Amniotic stem cell (primary cell): ENCODE measurements around the gene HLA-DPB1.
"Not testable (repeated sequence)": the region's sequence is repeated elsewhere in the genome, so short reads cannot be mapped to it uniquely, and the experiment has no call there.

Experiments
- DNase-seq: peaks from one replicate; lab custom pipeline; 2025; lab: John Stamatoyannopoulos, UW

Gene HLA-DPB1

DNA sequence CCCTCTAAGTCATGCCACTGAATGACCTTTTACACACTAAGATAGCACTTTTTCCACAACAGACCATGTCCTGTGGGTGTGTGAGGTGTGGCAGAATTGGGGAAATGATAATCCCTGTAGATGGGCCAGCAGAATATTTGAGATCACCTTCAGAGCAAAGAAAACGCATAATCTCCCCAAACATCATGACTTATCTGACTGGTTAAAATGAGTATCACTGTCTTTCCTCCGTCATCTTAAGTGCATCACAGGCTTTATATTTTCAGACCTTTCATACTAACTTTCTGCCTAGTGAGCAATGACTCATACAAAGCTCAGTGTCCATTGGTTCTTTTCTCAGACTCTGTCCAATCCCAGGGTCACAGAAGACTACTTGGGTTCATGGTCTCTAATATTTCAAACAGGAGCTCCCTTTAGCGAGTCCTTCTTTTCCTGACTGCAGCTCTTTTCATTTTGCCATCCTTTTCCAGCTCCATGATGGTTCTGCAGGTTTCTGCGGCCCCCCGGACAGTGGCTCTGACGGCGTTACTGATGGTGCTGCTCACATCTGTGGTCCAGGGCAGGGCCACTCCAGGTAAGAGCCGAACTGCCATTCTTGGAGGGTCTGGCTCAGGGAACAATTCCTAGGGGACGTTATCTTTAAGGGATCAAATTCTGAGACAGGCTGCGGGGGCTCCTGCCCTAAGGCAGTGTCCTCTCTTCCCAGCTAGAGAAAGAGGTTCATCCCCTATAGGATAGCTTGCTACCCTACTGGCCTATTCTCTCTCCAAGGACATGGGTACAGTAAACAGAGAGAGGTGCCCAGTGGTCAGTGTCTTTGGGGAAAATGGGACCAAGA lies at the start of gene HLA-DPB1:
TSS of gene HLA-DPB1 (plus strand) at position 423 of the 838 bp plus-strand sequence. CDS start at position 475, 52 bp downstream.
- DNase-seq = no peak

DNA sequence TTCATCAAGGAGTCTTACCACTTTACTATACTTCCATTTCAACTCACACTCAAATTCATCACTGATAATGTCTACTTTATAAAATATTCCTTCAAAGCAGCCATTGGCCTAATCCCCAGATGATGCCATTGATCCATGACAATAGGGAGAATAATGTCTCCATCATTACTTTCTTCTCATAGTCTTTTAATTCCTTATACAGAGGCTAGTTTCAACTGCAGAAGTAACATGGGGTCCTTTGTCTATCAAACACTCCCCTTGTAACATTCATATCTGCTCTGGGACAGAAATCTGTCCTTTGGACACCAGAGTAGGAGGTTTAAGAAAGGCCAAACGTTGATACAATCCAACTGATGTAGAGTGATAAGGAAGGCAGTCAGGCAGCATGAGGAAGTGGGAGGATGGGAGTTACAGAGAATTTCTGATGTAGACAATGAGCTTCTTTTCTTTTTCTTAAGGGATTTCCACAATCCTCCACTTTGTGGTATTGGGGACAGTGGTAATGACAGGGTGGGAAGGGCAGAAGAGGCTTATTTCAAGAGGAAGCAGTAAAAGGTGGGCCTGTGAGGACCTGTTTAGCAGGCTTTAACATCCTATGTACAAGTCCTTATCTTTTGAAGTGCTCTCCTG lies 47.5 kb upstream of the HLA-DPB1 start:
- no peak for DNase-seq

DNA sequence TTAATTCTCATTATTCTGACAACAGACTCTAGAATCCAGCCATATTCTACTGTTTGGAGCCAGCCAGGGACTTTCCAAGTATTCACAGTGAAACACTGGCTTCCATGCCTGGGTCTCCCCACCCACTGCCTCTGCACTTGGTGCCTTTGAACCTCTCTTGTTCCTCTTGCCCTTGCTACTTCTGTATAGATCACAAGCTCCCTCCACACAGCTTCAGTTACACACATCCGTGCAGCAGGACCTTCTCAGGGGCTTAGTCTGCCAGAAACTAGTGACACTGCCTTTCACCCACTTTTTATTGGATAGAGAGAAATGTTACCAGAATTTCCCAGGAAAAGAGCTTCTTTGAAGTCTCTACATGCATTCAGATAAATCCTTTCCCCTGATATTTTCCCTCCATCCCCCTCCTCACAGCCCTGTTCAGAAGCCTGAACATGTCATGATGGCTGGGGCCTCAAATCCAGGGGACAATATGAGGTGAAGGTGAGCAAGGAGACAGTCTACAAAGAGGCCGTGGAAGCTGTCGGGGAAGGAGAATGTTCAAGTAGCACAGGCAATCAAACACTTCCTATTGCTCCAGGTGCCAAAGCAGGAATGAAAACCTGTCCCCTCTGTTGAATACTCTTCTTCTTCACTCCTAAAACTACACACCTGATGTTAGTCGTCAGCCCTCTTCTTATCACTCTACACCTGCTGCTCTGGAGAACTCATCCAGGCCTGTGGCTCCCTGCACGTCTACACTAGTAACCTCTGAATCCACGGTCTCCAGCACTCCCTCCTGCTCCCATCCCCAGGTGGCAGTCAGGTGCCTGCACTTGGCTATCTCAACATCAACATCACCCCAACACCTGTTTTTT lies 46.2 kb upstream of the HLA-DPB1 start:
- DNase-seq = no peak

DNA sequence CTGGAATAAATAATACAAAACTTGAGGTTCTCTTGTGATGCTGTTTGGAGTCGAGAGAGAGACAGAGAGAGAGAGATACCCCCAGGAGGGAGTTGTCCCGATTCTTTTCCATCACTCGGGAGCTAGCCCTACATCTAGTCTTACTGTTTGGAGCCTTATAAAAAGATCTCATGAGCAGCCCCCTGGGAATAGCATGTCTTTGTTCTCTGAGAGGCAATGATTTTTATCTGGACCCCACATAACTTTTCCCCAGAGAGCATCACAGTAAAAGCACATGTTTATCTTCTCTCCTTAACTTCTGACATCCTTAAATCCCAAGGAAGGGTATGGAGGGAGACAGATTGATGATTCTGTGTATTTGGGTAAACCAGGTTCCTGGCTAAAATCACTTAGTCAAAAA lies 45.5 kb upstream of the HLA-DPB1 start:
- no peak for DNase-seq

DNA sequence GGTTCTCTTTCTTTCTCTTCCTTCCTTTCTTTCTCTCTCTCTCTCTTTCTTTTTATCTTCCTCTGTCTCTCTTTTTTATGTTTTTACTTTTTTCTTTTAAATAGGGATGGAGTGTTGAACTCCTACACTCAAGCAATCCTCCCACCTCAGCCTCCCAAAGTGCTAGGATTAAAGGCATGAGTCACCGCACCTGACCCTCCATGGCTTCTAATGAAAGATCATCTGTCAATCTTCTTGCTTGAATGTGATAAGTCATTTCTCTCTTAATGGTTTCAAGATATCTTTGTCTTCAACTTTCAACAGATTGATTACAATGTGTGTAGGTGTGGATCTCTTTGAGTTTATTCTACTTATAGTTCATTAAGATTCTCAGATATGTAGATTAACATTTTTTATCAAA lies 41.2 kb upstream of the HLA-DPB1 start:
- no peak for DNase-seq

DNA sequence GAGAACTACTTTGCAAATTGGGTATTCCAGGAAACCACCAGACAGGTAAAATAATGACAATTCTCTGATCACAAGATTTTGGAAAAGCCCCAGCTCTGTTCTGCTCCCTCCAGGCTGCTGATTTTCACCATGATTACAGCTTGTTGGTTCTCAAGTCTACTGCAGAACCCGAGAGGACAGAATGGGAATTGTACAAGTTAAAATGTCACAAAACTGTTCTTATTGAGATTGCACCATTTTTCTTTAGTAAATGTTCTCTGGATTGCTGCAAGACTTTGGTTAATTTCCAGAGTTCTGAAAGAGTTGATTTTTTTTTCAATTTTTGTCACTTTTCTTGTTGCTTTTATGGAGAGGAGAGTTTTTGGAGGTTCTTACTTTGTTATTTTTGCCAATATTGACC lies 39.3 kb upstream of the HLA-DPB1 start:
- no peak for DNase-seq

DNA sequence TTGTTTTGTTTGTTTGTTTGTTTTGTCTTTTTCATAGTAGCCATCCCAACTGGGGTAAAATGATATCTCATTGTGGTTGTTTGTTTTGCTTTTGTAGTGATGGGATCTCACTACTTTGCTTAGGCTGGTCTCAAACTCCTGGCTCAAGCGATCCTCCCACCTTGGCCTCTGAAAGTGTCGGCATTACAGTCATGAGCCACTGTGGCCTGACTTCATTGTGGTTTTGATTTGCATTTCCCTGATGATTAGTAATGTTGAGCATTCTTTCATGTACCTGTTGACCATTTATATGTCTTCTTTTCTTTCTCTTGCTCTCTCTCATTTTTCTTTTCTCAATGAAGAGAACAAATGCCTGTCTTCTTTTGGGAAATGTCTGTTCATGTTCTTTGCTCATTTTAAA lies 35.6 kb upstream of the HLA-DPB1 start:
- no peak for DNase-seq

DNA sequence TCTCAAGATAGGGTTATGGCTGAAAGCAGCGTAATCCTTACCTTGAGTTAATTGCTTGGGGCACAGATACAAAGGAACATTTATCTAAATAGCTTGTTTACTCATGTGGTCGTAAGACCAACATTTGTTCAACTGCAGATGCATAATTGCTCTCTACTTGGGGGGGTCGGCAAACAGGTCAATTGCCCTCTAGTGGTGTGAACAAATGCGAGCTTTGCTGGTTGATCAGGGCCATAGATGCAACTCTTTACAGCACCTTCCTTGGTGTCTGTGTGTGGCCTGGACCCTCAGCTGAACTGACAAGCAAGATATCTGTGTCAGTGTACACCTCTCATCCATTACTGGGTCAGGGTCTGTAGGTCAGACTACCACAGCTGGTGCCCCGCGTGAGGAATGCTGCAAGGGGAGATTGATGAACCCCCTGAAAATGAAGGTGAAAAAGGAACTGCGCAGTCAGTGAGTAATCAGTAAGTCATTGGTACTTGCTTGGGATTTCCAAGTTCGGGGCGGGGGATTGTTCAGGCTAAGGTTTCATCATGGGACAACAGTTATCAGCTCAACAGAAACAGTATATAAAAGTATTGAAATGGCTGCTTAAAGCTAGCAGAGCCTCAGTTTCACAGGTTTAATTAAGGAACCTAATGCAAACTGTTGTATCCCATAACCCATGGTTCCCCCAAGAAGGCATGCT lies 26.3 kb upstream of the HLA-DPB1 start:
- DNase-seq = no peak

DNA sequence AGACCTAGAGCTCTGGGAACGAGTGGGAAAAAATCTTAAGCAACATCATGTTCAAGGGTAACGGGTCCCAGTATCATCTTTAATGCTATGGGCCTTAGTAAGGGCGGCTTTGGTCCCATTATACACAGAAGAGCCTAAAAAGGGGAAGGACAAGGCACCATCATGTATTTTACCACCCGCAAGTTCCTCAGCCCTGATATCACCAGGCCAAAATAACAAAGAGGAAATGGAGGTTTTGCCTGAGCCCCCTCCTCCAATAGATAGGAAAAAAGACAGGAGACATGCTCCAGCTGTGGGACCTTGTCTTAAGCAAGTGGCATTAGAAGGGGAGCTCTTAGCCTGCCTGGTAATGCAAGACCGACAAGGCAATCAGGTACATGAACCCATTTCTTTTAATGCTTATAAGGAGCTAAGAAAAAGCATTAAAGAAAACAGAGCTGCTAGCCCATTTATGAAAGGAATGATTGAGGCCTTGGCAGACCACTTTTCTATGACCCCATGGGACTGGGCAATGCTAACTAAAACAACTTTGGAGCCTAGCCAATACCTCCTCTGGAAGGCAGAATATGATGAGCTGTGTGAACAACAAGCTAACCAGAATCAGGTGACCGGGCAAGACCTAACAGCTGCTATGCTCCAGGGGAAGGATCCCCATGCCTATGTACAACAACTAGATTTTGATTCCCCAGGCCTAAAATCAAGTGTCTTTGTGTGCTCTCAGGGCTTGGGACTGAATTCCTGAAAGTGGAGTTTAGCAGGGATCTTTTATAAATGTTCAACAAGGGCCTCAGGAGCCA lies 25.6 kb upstream of the HLA-DPB1 start:
- no peak for DNase-seq

DNA sequence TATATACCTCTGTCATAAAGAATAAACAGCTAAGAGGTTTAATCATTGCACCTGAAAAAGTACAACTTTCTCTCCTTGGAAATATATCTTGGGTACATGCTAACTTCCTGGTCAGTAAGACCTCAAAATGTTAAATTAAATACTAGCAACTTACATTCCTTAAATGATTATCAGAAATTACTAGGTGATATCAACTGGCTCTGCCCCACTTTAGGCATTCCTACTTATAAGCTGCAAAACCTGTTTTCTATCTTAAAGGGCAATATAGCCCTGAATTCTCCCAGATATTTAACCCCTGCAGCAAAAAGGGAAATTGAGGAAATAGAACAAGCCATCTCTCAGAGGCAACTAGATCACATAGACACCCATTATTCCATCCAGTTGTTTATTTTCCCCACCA lies 23.2 kb upstream of the HLA-DPB1 start:
- DNase-seq = no peak

DNA sequence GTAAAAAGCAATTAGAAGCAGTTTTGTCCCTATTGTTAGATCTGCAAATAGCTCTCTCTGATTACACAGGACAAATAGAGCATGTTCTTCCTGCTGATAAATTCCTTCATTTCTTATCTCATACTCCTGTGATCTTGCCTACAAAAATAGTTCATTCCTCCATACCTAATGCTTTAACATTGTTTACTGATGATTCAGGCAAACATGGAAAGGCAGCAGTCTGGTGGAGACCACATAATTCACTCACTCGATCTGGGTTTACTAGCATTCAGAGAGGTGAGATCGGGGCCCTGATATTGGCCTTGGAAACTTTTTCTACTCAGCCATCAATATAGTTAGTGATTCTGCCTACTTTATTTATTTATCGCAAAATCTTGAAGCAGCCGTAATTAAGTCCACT lies 22.6 kb upstream of the HLA-DPB1 start:
- DNase-seq = no peak

DNA sequence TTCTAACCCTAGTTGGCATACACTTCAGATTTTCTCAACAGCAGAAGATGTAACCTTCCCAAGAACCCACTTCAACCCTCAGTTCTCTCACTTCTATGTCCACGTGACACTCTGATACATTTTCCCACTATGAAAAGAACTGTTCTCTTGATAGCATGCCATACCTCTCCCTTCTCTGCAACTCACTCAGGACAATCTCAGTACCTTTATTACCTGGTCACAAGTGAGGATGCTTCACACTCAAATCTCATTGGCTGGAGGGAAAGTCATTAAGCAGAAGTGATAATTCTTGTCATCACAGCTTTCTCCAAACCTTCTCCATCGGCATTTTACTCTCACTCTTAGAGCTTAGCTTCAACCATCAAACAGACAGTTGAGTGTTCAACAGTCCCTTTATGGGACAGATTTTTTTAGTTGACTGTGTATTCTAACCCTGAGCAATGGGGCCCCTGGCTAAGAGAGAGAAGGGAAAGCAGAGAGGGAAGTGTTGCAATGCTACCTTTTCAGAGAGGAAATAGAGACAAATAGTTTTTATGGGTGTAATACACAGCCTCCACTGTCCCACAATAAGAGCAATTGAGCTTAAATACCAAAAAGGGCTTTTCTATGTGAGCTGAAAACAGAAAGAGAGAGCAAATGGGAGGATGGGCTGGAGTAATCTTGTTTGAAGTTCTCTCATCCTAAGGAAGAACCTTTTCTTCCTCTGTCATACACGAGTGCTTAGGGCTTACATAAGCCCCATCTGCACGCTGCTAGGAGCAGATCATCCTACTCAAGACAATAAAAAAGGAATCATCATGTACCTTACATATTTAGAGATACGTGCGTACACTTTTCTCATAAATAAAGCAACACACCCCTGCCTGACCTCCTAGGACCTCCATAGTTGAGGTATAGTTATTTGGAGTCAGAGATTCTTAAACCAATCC lies 18.3 kb upstream of the HLA-DPB1 start:
- DNase-seq = no peak

DNA sequence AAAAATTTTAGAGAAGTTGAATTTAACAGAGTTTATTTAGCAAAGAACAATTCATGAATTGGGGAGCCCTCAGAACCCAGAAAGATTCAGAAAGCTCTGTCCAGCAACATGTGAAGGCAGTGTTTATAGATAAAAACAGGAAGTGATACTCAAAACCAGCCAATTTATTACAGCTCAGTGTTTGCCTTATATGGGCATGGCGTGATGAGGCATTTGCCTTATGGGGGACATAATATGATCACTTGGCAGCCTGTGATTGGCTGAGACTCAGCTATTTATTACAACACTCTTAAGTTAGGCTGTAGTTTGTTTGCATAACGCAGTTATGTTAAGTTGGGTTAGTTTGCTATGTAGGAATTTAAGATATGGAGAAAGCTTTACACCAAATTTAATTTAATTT lies 13.8 kb upstream of the HLA-DPB1 start:
- DNase-seq = no peak

DNA sequence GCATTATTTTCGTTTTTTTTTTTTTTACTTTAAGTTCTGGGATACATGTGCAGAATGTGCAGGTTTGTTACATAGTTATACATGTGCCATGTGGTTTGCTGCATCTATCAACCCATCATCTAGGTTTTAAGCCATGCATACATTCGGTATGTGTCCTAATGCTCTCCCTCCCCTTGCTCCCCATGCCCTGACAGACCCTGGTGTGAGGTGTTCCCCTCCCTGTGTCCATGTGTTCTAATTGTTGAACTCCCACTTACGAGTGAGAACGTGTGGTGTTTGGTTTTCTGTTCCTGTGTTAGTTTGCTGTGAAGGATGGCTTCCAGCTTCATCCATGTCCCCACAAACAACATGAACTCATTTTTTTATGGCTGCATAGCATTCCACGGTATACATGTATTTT lies 12.4 kb upstream of the HLA-DPB1 start:
- DNase-seq = not testable (repeated sequence)

DNA sequence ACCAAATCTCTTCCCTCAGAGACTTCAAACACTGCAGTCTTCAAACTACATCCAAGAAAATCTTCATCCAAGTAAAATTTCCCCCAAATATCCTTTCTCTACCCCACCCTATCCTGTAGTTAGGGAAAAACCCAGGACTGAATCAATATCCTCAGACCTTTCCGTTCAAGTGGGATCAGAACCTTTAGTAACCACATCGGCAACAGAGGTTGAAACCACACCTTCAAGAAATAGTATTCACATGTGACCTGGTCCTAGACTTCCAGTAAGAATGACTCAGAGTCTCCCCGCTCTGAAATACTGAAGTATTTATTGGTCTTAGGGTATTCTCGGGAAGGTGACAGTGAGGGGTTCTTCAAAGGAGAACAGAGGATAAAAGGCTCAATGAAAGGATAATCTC lies 11.1 kb upstream of the HLA-DPB1 start:
- DNase-seq = no peak

DNA sequence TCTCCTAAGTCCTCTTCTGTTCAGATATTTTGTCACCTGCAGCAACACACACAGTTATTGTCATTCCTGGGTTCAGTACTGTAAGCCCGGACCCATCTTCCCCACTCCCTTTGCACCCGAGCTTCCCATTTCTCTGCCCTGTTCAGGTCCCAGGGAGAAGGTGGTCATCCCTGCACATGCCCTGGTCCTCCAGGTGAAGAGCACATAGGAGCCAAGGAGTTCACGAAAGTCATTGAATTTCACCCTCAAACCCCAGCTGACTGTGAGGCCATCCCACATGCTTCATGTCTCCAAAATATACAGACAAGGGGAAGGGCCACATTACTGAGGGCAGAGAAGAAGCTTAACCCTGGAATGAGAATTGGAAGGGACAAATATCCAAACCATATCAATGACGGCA lies 10.5 kb upstream of the HLA-DPB1 start:
- DNase-seq = no peak

DNA sequence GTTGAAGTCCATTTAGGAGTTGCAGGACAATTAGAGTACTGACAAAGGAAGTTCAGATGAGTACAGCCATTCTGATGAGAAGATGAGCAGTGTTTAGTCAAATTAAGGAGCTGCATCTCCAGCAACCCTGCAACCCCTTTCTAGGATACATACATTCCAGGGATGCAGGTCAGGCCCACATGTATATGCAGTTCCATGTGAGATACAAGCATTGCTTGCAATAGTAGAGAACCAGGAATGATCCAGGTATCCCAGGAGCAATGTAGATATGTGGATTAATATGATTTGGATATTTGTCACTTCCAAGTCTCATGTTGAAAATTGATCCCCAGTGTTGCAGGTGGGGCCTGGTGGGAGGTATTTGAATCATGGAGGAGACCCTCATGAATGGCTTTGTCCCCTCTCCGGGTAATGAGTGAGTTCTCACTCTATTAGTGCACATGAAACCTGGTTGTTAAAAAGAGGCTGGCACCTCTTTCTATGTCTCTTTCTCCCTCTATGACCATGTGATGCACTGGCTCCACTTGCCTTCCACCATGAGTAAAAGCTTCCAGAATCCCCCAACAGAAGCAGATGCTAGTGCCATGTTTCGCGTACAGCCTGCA lies 8.8 kb upstream of the HLA-DPB1 start:
- no peak for DNase-seq

DNA sequence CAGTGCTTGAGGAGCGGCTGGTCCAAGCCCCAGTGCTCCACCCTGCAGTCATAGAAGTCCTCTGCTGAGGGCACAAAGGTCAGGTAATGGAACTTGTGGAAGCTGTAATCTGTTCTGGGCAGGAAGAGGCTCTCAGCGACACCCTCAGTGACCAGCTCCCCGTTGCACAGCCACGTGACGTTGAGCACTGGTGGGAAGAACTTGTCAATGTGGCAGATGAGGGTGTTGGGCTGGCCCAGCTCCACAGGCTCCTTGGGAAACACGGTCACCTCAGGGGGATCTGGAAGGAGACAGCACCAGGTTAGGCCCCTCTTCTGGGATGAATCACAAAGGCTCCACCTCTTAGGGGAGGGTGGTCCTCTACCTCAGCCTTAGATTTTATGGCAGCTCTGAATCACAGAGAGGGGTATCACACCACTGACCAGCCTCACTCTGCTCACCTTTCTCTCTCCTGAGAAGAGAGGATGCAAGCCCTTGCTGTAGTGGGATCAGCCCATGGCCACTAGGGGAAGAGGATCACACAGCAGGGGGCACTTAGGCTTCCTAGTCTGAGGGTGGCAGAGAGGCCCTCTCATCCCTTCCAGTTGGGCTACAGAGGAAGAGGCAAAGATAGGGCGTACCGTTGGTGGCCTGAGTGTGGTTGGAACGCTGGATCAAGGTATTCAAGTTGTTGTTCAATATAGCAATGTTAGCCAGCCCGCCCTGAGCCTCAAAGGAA lies 6.6 kb upstream of the HLA-DPB1 start:
- DNase-seq = no peak

DNA sequence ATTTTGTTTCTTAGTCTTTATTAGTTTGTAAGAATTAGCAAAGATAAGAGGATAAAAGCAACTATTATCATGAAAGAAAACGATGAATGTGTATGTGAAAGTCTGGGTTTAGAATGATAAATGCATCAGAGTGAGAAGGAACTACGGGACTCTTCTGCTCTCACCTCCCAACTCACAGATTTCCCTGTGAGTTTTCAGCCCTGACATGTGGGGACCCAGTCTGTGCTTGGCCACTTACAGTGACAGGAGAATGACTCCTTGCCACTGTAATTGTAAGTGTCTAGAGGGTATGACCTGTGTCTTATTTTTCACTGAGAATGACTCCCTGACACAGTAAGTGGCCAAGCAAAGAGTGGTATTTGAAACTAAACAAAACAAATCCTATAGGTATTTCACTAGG lies 4.9 kb upstream of the HLA-DPB1 start:
- DNase-seq = no peak
